HEK293 (cell line): ENCODE measurements around the gene EIF4A2.
A peak's percentile ranks its signal among the peaks of the same experiment; 100 is the strongest.

Experiments used
- CTCF ChIA-PET: fragments of 350-600 bp; formaldehyde crosslinking; extraction: SDS; loops from one replicate; lab custom pipeline; 2021; ENCODE audit warnings: antibody characterized with exemption; lab: Yijun Ruan, JAX
- POLR2A ChIA-PET: fragments of 300-600 bp; formaldehyde crosslinking; extraction: SDS; loops from one replicate; lab custom pipeline; 2020; ENCODE audit warnings: antibody characterized with exemption, inconsistent platforms; lab: Yijun Ruan, JAX
- H3K27ac ChIP-seq: fragments of 200-500 bp; sonication (Bioruptor generic); 2 replicates; pipeline ENCODE4 v1.5.1; 2014; ENCODE audit warnings: low read depth, low read length, control low read depth, inconsistent platforms; ENCODE audit errors: extremely low read depth
- H3K36me3 ChIP-seq, 2 experiments: fragments of 200-500 bp in 1 of 2; sonication (Bioruptor generic) in 1 of 2; 1 replicate in 1 of 2; 2 replicates in 1 of 2; pipeline ENCODE4 v1.5.1; 2014 to 2017; ENCODE audit warnings: inconsistent platforms in 2 of 2, low read length in 2 of 2; ENCODE audit not compliant: control insufficient read depth in 2 of 2, insufficient read depth in 1 of 2
- H3K4me1 ChIP-seq: fragments of 200-500 bp; sonication (Bioruptor generic); 2 replicates; pipeline ENCODE4 v1.5.1; 2014; ENCODE audit warnings: mild to moderate bottlenecking, low read length, inconsistent platforms; ENCODE audit not compliant: control insufficient read depth, insufficient read depth
- H3K4me3 ChIP-seq: 2 replicates; pipeline ENCODE4 v1.5.1; 2011; ENCODE audit warnings: low read depth, mild to moderate bottlenecking, control low read depth, low read length, moderate library complexity
- H3K9me3 ChIP-seq: fragments of 200-500 bp; sonication (Bioruptor generic); 2 replicates; pipeline ENCODE4 v1.5.1; 2014; ENCODE audit warnings: low read depth, low read length, inconsistent platforms; ENCODE audit not compliant: control insufficient read depth, insufficient read depth
- GLIS1 ChIP-seq: fragments of 450-650 bp; formaldehyde crosslinking; IDR thresholded peaks from 2 replicates; pipeline ENCODE4 v1.5.1; 2016; ENCODE audit warnings: missing biosample characterization, missing genetic modification characterization
- IKZF3 ChIP-seq: fragments of 450-650 bp; IDR thresholded peaks from 2 replicates; pipeline ENCODE4 v1.5.0; 2018; ENCODE audit warnings: missing biosample characterization, mild to moderate bottlenecking, missing genetic modification characterization, moderate library complexity
- PATZ1 ChIP-seq: fragments of 450-650 bp; formaldehyde crosslinking; IDR thresholded peaks from 2 replicates; pipeline ENCODE4 v1.5.1; 2016; ENCODE audit warnings: missing biosample characterization, missing genetic modification characterization
- REPIN1 ChIP-seq: fragments of 450-650 bp; formaldehyde crosslinking; IDR thresholded peaks from 2 replicates; pipeline ENCODE4 v1.5.1; 2017; ENCODE audit warnings: missing biosample characterization, missing genetic modification characterization, low read depth
- SP2 ChIP-seq: fragments of 450-650 bp; formaldehyde crosslinking; IDR thresholded peaks from 2 replicates; pipeline ENCODE4 v1.5.1; 2016; ENCODE audit warnings: missing biosample characterization, missing genetic modification characterization
- ZBTB11 ChIP-seq: fragments of 450-650 bp; formaldehyde crosslinking; conservative IDR thresholded peaks from 2 replicates; pipeline ENCODE4 v1.5.1; 2016; ENCODE audit warnings: low read depth, missing biosample characterization, missing genetic modification characterization
- ZBTB20 ChIP-seq: fragments of 450-650 bp; formaldehyde crosslinking; IDR thresholded peaks from 2 replicates; pipeline ENCODE4 v1.5.1; 2016; ENCODE audit warnings: missing biosample characterization, missing genetic modification characterization
- ZBTB8A ChIP-seq: fragments of 450-650 bp; formaldehyde crosslinking; IDR thresholded peaks from 2 replicates; pipeline ENCODE4 v1.5.1; 2016; ENCODE audit warnings: missing biosample characterization, missing genetic modification characterization
- ZEB2 ChIP-seq: fragments of 450-650 bp; formaldehyde crosslinking; IDR thresholded peaks from 2 replicates; pipeline ENCODE4 v1.5.1; 2016; ENCODE audit warnings: missing biosample characterization, missing genetic modification characterization
- ZFP37 ChIP-seq: fragments of 450-650 bp; formaldehyde crosslinking; IDR thresholded peaks from 2 replicates; pipeline ENCODE4 v1.5.1; 2016; ENCODE audit warnings: missing biosample characterization, missing genetic modification characterization
- ZNF184 ChIP-seq: fragments of 450-650 bp; IDR thresholded peaks from 2 replicates; pipeline ENCODE4 v1.5.1; 2018; ENCODE audit warnings: missing biosample characterization, mild to moderate bottlenecking, missing genetic modification characterization
- ZNF202 ChIP-seq: fragments of 450-650 bp; formaldehyde crosslinking; IDR thresholded peaks from 2 replicates; pipeline ENCODE4 v1.5.1; 2016; ENCODE audit warnings: missing biosample characterization, missing genetic modification characterization, borderline replicate concordance
- ZNF24 ChIP-seq: fragments of 450-650 bp; formaldehyde crosslinking; IDR thresholded peaks from 2 replicates; pipeline ENCODE4 v1.5.1; 2016; ENCODE audit warnings: missing biosample characterization, missing genetic modification characterization
- ZNF280D ChIP-seq: fragments of 450-650 bp; formaldehyde crosslinking; IDR thresholded peaks from 2 replicates; pipeline ENCODE4 v1.5.1; 2016; ENCODE audit warnings: missing biosample characterization, missing genetic modification characterization
- ZNF324 ChIP-seq: fragments of 450-650 bp; formaldehyde crosslinking; IDR thresholded peaks from 2 replicates; pipeline ENCODE4 v1.5.1; 2016; ENCODE audit warnings: missing biosample characterization, missing genetic modification characterization
- ZNF37A ChIP-seq: fragments of 450-650 bp; IDR thresholded peaks from 2 replicates; pipeline ENCODE4 v1.5.1; 2018; ENCODE audit warnings: missing biosample characterization, missing genetic modification characterization
- ZNF398 ChIP-seq: fragments of 450-650 bp; formaldehyde crosslinking; IDR thresholded peaks from 2 replicates; pipeline ENCODE4 v1.5.1; 2017; ENCODE audit warnings: missing biosample characterization, missing genetic modification characterization
- ZNF501 ChIP-seq: fragments of 450-650 bp; formaldehyde crosslinking; IDR thresholded peaks from 2 replicates; pipeline ENCODE4 v1.5.1; 2016; ENCODE audit warnings: missing biosample characterization, missing genetic modification characterization
- ZNF513 ChIP-seq: fragments of 450-650 bp; IDR thresholded peaks from 2 replicates; pipeline ENCODE4 v1.5.1; 2018; ENCODE audit warnings: missing biosample characterization, missing genetic modification characterization
- ZNF629 ChIP-seq: fragments of 450-650 bp; formaldehyde crosslinking; IDR thresholded peaks from 2 replicates; pipeline ENCODE4 v1.5.1; 2017; ENCODE audit warnings: missing biosample characterization, missing genetic modification characterization
- ZNF645 ChIP-seq: fragments of 450-650 bp; formaldehyde crosslinking; IDR thresholded peaks from 2 replicates; pipeline ENCODE4; 2016; ENCODE audit warnings: missing biosample characterization, missing genetic modification characterization
- ZNF768 ChIP-seq: fragments of 450-650 bp; formaldehyde crosslinking; IDR thresholded peaks from 2 replicates; pipeline ENCODE4 v1.5.1; 2018; ENCODE audit warnings: missing biosample characterization, mild to moderate bottlenecking, missing genetic modification characterization
- ZXDB ChIP-seq: fragments of 450-650 bp; formaldehyde crosslinking; IDR thresholded peaks from 2 replicates; pipeline ENCODE4 v1.5.1; 2016; ENCODE audit warnings: missing biosample characterization, missing genetic modification characterization

EIF4A2 gene

GRCh38 chr3:186806089-186807055 lies 23.0 kb downstream of the EIF4A2 start, which contains the start of gene RFC4:
Gene RFC4 (minus strand): TSS chr3:186806482. CDS start chr3:186804713, 1,769 bp downstream.
- H3K9me3 ChIP-seq: no peaks in the 10 kb centered on the region
- H3K4me3 ChIP-seq: peak within 1 kb of the TSS; percentile 95
- peak within 1 kb of the TSS; percentile 88 for H3K27ac ChIP-seq
- CTCF ChIA-PET: interaction anchor here (1.2 to 1.4 kb wide), 2 partner anchors 16 to 192 kb away, joined by 3 read pairs; no protein-coding TSS in a partner anchor
- no peaks in the 10 kb centered on the region for H3K4me1 ChIP-seq
- peaks cover 21 to 35% of the 10 kb centered on the region in 2 experiments; a peak in 2 of 3 replicates for H3K36me3 ChIP-seq
- POLR2A ChIA-PET: interaction anchor here (0.6 to 4.2 kb wide), 6 partner anchors 14 to 544 kb away, joined by 3 to 35 read pairs (median 4); partner anchors contain the start of genes DNAJB11 and EIF4A2
- peak; percentile 95 for TF ChIP-seq ZEB2 (tag by site-specific recombination)
- TF ChIP-seq ZFP37 (tag by site-specific recombination): peak; percentile 86
- no peak for TF ChIP-seq ZNF202
- peak; percentile 65; the same call in 1 of the 2 replicates for TF ChIP-seq ZXDB (tag by site-specific recombination)
- TF ChIP-seq ZNF324 (tag by site-specific recombination): 0 out of 2 replicates have a peak, but pooled peaks have one; percentile 3
- no peak for TF ChIP-seq ZNF184
- peak; percentile 88 for TF ChIP-seq ZNF629
- TF ChIP-seq PATZ1 (tag by site-specific recombination): peak; percentile 64
- TF ChIP-seq ZNF24 (tag by site-specific recombination): 0 out of 2 replicates have a peak, but pooled peaks have one; percentile 73
- TF ChIP-seq ZNF645 (tag by site-specific recombination): no peak
- no peak for TF ChIP-seq ZNF37A (tag by site-specific recombination)
- peak; percentile 95 for TF ChIP-seq ZBTB11 (tag by site-specific recombination)
- TF ChIP-seq ZNF398 (tag by site-specific recombination): no peak
- peak; percentile 71; the same call in 1 of the 2 replicates for TF ChIP-seq IKZF3 (tag by site-specific recombination)
- TF ChIP-seq ZBTB8A: peak; percentile 83
- TF ChIP-seq ZNF513: no peak
- no peak for TF ChIP-seq ZNF768 (tag by site-specific recombination)
- peak; percentile 78; the same call in 1 of the 2 replicates for TF ChIP-seq ZNF501
- 0 out of 2 replicates have a peak, but pooled peaks have one; percentile 22 for TF ChIP-seq REPIN1 (tag by site-specific recombination)
- TF ChIP-seq SP2: peak; percentile 73
- TF ChIP-seq ZBTB20: peak; percentile 41; the same call in 1 of the 2 replicates
- TF ChIP-seq GLIS1 (tag by site-specific recombination): no peak
- TF ChIP-seq ZNF280D (tag by site-specific recombination): peak; percentile 49; the same call in 1 of the 2 replicates
